ENCODE measurements around the gene ANXA11. TPM values are rescaled to one million over a fixed set of nuclear protein-coding genes. Genes with fewer than 3 reads are reported as not detected.

The ANXA11 gene
- total RNA-seq, 2 donors from 2014 or later = 224 to 266 TPM

DNA sequence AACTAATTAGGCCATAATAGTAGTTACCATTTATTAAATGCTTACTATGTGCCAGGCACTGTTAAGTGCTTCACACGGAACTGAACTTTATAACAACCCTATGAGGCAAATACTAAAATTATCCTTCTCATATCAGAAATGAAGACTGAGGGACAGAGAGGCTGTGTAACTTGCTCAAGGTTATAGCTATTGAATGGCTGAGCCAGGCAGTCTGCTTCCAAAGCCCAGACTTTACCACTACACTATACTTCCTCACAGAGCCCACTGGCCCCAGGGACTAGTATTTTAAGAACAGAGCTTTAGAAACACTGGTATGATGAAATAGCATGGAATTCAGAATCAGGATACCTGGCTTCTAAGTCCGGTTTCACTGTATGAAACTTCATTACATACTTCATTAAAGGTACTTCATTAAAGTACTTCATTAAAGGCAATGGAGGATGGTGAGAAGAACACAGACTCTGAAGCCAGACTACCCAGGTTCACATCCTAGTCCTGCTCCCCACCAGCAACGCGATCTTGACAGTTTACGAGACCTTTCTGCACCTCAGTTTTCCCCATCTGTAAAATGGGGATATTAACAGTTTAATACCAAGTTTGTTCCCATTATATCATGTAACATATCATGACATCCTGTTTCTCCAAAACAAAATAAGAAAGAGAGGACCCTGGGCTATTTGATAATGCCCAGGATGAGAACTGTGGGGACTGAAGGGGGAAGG lies 19.6 kb downstream of the ANXA11 start:
- Histone ChIP-seq H3K27ac (peak overlapping the region; percentile 87 to 92), H3K36me3 (no peaks in the 10 kb centered on the region), H3K4me1 (peaks cover 0 to 94% of the 10 kb centered on the region in 2 donors), H3K9me3 (no peaks in the 10 kb centered on the region), H3K4me3 (no peak overlapping the region), H3K27me3 (no peaks in the 10 kb centered on the region)
- TF ChIP-seq, protein P1, sequence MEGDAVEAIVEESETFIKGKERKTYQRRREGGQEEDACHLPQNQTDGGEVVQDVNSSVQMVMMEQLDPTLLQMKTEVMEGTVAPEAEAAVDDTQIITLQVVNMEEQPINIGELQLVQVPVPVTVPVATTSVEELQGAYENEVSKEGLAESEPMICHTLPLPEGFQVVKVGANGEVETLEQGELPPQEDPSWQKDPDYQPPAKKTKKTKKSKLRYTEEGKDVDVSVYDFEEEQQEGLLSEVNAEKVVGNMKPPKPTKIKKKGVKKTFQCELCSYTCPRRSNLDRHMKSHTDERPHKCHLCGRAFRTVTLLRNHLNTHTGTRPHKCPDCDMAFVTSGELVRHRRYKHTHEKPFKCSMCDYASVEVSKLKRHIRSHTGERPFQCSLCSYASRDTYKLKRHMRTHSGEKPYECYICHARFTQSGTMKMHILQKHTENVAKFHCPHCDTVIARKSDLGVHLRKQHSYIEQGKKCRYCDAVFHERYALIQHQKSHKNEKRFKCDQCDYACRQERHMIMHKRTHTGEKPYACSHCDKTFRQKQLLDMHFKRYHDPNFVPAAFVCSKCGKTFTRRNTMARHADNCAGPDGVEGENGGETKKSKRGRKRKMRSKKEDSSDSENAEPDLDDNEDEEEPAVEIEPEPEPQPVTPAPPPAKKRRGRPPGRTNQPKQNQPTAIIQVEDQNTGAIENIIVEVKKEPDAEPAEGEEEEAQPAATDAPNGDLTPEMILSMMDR (IDR thresholded peaks at IDR 0.05) = no peak
- DNase-seq (ENCODE audit: low spot score) = no peak

DNA sequence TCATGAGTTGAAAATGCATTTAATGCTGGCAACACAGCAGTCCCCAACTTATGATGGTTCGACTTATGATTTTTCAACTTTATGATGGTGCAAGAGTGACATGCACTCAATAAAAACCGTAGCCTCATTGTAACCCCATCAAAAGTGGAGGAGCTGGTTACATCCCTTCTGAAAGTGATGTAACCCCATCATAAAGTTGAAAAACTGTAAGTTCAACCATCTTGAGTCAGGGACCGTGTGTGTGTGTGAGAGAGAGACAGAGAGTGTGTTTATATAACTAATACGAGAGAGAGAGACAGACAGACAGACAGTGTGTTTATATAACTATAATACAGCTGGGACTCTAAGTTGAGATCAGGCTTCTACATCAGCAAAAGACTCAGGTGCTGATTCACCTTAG lies 21.0 kb downstream of the ANXA11 start:
- DNase-seq (ENCODE audit: low spot score) = no peak
- H3K27me3 ChIP-seq = no peaks in the 10 kb centered on the region
- no peaks in the 10 kb centered on the region for H3K9me3 ChIP-seq
- peak overlapping the region; percentile 87 to 92 for H3K27ac ChIP-seq
- peaks cover 0 to 97% of the 10 kb centered on the region in 2 donors for H3K4me1 ChIP-seq
- TF ChIP-seq, protein P1 (IDR thresholded peaks at IDR 0.05) = no peak
- no peak overlapping the region for H3K4me3 ChIP-seq
- H3K36me3 ChIP-seq = no peaks in the 10 kb centered on the region

DNA sequence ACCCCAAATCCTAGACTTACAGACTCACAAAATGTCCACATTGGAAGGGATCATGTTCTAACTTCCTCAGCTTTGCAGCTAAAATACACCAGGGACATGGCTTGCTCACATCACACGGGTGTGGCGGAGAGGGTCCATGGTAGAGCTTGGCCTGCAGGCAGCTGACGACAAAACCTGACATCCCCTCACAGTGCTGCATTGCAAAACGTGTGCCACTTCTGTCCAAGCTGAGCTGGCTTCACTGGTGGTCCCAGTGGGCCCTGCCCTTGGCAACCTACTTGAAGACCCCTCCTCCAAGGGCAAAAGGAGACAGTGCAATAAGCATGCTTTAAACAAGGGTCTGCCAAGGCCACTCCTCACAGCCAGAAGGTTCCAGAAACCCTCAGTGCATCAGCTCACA lies 21.9 kb downstream of the ANXA11 start:
- H3K27me3 ChIP-seq = no peaks in the 10 kb centered on the region
- TF ChIP-seq, protein P1 (IDR thresholded peaks at IDR 0.05) = no peak
- no peaks in the 10 kb centered on the region for H3K36me3 ChIP-seq
- no peaks in the 10 kb centered on the region for H3K9me3 ChIP-seq
- DNase-seq (ENCODE audit: low spot score) = no peak
- peak overlapping the region; percentile 87 to 92 for H3K27ac ChIP-seq
- no peak overlapping the region for H3K4me3 ChIP-seq
- peaks cover 0 to 97% of the 10 kb centered on the region in 2 donors for H3K4me1 ChIP-seq

DNA sequence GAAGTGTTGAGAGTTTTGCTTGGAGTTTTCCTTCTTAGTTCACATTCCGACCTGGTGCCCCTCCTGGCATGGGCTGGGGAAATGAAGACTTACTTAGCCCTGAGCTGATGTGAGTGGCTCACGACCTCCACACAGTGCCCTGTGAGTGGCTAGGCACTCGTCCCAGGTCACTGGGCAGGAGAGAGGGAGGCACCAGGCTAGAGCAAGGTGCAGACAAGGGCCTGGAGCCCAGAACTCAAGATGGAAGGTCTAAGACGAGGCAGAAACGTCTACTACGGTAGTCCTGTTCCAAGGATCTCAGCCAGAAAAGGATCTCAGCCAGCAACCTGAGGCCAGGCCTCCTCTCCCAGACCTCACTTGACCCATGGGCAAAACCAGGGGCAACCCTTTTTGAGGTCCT lies 22.4 kb downstream of the ANXA11 start:
- H3K27me3 ChIP-seq = no peaks in the 10 kb centered on the region
- H3K4me1 ChIP-seq = peaks cover 0 to 97% of the 10 kb centered on the region in 2 donors
- H3K9me3 ChIP-seq = no peaks in the 10 kb centered on the region
- TF ChIP-seq, protein P1 (IDR thresholded peaks at IDR 0.05) = no peak
- no peaks in the 10 kb centered on the region for H3K36me3 ChIP-seq
- no peak overlapping the region for H3K4me3 ChIP-seq
- no peak for DNase-seq (ENCODE audit: low spot score)
- peak overlapping the region; percentile 87 to 92 for H3K27ac ChIP-seq

DNA sequence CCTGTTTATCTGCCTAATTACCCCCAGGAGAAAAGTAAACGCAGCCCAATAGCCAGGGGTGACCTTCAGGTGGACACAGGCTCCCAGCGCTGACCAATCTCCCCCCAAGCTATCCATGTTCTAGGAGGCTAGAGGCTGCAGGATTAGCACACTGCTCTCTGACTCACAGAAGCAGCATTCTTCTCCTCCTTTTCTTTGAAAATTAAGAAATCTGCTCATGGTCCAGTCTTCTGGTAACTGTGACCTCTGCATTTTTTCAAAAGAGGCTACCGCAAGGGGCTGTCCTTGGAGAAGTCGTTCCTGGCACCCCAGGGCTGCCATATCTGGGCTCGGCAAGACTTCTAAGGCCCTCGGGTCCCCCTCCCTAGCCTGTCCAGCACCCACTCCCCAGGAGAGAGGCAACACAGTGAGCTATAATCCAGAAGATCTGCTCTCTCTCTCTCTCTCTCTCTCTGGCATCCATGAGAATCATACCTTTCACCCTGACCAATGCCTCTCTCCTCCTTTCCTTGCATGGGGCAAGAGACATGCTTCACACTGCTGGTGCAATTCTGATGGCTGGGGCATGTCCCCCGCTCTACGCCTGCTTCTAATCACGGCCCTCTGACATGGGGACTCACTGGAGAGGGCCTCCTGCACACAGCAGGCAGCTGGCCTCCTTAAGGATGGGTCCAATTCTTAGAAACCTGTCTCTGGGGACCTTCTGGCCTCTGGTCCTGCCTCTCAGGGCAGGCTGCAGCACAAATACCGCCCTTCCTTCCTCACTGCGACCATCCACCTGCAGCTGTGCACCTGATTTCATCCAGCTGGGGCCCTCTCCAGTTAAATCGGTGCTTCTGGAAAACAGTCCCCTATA lies 27.3 kb downstream of the ANXA11 start:
- Histone ChIP-seq H3K27ac (peak overlapping the region in 1 of 2 donors; percentile 22), H3K36me3 (peaks cover 2% of the 10 kb centered on the region), H3K27me3 (no peaks in the 10 kb centered on the region), H3K4me1 (peaks cover 0 to 88% of the 10 kb centered on the region in 2 donors), H3K9me3 (no peaks in the 10 kb centered on the region), H3K4me3 (no peak overlapping the region)
- DNase-seq (ENCODE audit: low spot score) = no peak
- TF ChIP-seq, protein P1 (IDR thresholded peaks at IDR 0.05) = no peak

Data from right atrium auricular region (tissue), 2 donors.